Measurements from ENCODE around the gene HAUS6. TPM values are rescaled to one million over a fixed set of nuclear protein-coding genes. Genes with fewer than 3 reads are reported as not detected.

The HAUS6 gene
- total RNA-seq, 4 donors from 2014 or later: 7.8 to 15.3 (median 10.9) TPM

- no peak for TF ChIP-seq CTCF (IDR thresholded peaks at IDR 0.05; ENCODE audit: low read depth)
Observed at GRCh38 chr9:19049917-19050636, 52.6 kb downstream of the HAUS6 start.

GRCh38 chr9:19048966-19049916 is 53.5 kb downstream of the HAUS6 start, which contains the start of gene RRAGA:
Gene RRAGA (plus strand): TSS chr9:19049427. CDS start chr9:19049660, 233 bp downstream.
- no peak for TF ChIP-seq CTCF (IDR thresholded peaks at IDR 0.05; ENCODE audit: low read depth)

GRCh38 chr9:19036611-19037010 is 66.1 kb downstream of the HAUS6 start:
- no peak for TF ChIP-seq CTCF (IDR thresholded peaks at IDR 0.05; ENCODE audit: low read depth)

GRCh38 chr9:19033015-19033414 is 69.7 kb downstream of the HAUS6 start, which contains the start of gene SAXO1:
Gene SAXO1 (minus strand): TSS chr9:19033209. CDS start chr9:19032908, 301 bp downstream.
- TF ChIP-seq CTCF (IDR thresholded peaks at IDR 0.05; ENCODE audit: low read depth): no peak

GRCh38 chr9:19032406-19032805 is 70.3 kb downstream of the HAUS6 start:
- no peak for TF ChIP-seq CTCF (IDR thresholded peaks at IDR 0.05; ENCODE audit: low read depth)

GRCh38 chr9:19030899-19031298 is 71.8 kb downstream of the HAUS6 start:
- TF ChIP-seq CTCF (IDR thresholded peaks at IDR 0.05; ENCODE audit: low read depth): no peak
